ENCODE results near the gene DIP2A.
A peak's percentile ranks its signal among the peaks of the same experiment; 100 is the strongest.
"Not testable (repeated sequence)": the region's sequence is repeated elsewhere in the genome, so short reads cannot be mapped to it uniquely, and the experiment has no call there.

Gene DIP2A

DNA sequence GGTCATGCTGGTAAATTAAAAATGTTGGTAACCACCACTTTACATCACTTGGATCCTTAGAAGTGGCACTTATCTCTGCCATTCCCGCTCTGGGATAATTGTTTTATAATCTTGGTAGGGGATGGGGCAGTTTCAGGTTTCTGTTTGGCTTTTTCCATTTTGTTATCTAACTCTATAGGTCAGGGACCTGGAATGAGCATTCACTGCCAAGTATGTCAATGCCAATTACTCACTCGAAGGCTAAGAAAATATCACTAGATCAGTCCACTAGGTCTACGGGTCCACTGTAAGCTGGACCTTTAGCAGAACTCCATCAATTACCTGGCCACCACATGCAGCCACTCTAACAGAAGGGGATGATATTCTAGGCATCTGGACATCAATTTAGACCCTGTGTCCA is 4.5 kb upstream of the DIP2A start:
- no peak for DNase-seq

DNA sequence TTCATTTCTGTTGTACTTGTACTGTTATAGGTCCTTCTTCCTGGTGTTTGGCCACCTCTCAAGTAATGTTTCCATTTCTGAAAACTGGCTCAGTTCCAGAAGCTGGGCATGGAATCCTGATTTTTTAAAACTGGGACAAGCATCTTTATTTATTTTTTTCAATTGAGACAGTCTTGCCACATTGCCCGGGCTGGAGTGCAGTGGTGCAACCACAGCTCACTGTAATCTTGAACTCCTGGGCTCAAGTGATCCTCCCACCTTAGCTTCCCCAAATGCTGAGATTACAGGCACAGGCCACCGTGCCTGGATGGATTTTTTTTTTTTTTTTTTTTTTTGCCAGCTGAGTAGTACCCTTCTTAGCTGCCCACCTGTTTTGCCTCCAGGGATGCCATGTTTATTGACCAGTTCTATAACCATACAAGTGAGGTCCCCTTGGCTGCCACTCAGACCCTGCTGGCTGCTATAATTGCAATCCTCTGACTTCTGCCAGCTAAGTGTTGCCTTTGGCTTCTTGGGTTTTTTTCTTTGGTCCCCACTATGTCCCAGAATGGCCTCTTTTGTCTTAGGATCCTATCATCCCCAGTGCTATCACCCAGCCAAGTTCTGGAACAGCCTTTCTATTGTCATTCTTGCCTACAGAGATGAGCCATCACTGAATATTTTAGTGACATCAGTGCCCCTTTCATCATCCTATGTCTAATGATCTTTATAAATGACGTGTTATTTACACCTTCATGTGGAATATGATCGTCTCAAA is 3.9 kb upstream of the DIP2A start:
- no peak for DNase-seq

DNA sequence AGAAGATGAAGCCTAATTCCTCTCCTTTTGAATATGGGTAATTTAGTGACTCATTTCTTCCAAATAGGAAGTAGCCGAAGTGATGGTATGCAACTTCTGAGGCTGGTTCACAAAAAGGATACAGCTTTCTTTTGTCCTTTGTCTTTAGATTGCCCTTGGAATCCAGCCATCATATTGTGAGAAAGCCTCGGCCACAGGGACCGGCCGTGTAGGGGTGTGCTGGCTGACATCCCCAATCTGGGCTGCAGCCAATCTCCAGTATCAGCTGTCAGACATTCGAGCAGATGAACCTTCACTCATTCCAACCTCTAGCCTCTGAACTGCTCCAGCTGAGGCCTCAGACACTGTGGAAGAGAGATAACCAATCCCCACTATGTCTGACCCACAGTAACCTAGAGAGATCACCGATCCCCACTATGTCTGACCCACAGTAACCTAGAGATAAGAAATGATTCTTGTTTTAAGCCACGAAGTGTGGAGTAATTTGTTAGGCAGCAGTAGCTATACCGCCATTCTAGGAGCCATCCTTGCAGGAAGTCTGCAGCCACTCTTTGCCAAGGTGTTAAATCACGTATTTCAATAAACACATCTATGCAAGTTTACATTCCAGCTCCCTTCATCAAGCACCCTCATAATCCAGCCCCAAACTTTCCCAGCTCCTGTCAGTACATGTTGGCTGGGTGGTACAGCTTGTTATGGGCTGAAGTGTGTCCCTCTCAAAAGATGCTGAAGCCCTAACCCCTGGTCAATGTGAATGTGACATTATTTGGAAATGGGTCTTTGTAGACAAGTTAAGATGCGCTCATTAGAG is 2.9 kb upstream of the DIP2A start:
- DNase-seq: no peak

DNA sequence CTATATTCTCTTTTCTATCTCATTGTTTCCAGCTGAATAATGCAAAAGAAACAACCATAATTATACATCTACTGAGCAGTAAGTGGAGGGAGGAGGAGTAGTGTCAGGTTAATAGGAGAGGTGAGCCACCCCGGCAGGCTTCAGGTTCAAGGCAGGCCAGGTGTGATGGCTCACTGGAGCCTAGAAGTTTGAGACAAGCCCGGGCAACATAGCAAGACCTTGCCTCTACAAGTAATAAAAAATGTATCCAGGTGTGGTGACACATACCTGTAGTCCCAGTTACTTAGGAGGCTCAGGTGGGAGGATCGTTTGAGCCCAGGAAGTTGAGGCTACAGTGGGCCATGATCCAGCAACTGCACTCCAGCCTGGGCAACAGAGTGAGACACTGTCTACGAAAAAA is 1.9 kb upstream of the DIP2A start:
- DNase-seq: no peak

DNA sequence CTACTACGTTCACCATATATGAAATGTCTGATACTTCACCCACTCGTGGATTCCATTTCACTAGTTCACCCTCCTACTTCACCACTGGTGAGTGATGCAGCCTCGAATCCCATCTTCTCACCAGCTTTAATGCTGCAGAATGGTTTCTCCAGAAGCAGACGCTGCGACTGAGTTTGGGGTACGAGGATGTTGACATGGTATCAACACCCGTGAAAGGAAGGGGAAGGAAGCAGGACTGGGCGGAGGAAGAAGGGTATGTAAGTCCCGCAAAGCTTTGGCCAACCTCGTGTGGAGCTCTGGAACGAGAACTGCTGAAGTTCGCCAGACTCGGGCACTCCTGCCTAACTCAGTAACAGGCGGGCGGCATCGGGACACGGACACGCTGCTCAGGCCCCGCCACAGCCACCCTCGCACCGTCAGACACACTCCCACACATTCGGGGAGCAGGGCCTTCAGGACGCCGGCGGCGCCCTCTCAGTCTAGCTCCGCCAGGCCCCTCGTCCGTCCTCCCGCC is 833 bp upstream of the DIP2A start:
- peak; percentile 59 for DNase-seq

DNA sequence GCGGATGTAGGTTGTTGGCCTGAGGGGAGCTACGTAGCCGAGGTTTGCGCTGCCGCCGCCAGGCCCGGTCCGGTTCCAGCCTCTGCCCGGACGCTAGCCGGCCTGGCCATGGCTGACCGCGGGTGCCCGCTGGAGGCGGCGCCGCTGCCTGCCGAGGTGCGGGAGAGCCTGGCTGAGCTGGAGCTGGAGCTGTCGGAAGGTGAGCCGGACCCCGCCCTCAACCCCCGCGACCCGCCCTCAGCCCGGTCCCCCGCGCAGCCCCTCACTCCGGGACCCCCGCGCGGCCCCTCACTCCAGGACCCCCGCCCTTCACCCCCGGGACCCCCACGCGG is 299 bp downstream of the DIP2A start:
- DNase-seq: no peak

DNA sequence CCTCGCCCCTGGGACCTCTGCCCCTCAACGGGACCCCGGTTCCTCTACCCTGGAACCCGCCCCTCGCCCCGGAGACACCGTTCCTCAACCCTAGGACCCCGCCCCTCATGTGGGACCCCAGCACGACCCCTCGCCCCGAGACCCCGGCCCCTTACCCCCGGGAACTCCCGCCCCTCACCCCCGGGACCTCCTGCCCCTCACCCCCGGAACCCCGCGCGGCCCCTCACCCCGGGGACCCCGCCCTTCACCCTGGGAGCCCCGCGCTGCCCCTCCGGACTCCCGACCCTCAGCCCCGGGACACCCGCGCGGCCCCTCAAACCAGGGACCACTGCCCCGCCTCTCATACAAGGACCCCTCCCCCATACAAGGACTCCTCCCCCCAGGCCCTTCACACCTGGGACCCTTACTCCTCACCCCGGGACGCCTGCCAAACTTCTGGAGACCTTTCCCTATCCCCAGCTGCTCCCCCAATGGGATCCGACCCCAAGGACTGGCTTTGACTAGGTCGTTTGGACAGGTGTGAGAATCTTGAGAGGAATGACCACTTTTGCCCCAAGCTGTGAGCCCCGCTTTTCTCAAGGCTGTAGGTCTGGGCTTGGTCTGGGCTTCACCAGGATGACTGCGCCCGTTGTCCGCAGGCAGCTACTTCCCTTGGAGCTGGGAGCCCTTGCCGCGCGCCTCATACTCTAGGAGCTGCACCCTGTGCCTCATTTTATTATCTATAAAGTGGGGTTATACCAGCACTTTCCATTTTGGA is 843 bp downstream of the DIP2A start:
- DNase-seq: peak; percentile 27

DNA sequence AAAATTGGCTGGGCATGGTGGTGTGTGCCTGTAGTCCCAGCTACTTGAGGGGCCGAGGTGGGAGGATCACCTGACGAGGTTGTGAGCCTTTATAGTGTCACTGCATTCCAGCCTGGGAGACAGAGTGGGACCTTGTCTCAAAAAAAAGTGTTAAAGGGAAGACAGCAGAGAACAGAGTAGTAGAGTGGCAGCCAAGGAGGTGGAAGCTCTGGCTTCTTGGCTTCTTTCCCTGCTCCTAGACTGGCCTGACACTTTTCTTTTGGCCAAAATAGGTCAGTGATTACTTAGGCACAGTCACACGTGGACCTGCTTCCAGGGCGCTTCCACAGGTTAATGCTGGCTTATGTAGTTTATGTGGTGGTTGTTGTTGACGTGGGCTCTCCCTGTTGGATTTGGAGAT is 3.2 kb downstream of the DIP2A start:
- no peak for DNase-seq

DNA sequence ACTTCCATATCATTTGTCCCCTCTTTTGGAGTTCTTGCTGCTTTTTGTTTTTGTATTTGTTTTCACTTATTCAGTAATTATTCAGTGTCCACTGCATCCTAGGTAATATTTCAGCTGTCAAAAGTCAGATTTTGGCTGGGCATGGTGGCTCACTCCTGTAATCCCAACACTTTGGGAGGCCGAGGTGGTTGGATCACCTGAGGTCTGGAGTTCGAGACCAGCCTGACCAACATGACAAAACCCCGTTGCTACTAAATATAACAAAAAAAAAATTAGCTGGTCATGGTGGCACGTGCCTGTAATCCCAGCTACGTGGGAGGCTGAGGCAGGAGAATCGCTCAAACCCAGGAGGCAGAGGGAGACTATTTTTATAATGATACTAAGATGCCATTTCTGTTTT is 6.5 kb downstream of the DIP2A start:
- not testable (repeated sequence) for DNase-seq

DNA sequence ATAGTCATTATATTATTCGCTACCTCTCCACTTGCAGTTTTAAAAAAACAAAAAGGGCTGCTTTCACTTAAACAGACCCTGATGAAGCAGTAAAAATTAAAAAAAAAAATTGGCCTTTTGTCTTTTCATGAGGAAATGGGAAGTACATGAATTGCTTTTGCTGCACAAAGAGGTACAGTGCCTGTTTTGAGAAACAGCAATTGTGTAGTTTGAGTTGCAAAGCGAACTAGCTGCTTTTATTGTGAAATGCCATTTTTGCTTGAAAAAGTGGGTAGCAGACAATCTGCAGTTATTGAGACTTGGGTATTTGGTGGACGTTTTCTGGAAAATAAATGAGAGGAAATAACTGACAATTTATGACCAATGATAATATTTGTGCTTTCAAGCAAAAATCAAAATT is 7.0 kb downstream of the DIP2A start:
- no peak for DNase-seq

DNA sequence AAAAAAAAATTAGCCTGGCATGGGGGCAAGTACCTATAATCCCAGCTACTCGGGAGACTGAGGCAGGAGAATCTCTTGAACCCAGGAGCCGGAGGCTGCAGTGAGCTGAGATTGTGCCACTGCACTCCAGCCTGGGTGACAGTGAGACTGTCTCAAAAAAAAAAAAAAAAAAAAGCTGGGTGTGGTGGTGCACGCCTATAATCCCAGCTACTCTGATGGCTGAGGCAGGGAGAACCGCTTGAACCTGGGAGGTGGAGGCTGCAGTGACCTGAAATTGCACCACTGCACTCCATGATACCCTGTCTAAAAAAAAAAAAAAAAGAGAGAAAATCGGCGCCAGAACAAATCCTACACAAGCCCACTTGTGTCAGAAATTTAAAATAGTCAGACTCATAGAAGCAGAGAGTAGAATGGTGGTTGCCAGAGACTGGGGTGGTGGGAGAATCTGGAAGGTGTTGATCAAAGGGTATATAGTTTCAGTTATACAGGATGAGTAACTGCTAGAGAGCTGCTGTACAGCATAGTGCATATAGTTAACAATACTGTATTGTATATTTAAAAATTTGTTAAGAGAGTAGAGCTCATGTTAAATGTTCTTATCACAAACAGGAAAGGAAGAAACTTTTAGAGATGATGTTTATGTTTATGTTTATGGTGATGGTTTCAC is 9.6 kb downstream of the DIP2A start:
- peak; percentile 14 for DNase-seq

DNA sequence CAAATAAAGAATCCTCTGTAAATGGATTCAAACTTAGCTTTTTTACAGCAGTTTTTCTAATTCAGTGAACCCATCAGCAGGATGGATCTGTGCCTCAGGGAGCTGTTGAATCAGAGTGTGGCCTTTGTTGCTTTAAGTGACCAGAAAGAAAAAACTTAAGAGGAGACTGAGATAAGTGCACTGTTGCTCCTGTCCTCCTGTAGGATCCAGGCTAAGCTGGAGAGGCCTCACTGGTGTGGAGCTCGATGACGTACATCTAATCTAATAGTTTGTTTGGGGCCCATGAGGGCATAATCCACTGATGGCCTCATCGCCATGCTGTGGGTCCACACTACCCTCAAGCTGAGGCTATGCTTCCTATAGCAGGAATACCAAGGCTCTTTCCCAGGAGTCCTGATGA is 10.6 kb downstream of the DIP2A start:
- DNase-seq: no peak

DNA sequence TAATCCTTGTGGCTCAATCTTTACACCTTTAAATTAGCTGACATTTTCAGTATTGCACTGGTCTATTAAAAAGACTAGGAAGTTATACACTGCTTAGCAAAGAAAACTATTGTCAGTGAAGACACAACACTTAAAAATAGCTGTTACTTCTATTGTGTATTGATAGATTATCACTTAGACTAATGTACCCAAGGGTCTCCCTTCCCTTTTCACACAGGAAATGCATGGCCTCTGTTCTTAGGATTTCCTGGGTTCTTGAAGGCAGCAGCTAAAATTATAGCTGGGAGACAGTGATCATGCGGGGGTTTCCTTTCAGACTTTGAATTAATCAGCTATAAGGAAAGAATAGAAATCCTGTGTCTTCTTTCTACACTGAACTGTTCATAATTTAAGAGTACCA is 12.8 kb downstream of the DIP2A start:
- no peak for DNase-seq

DNA sequence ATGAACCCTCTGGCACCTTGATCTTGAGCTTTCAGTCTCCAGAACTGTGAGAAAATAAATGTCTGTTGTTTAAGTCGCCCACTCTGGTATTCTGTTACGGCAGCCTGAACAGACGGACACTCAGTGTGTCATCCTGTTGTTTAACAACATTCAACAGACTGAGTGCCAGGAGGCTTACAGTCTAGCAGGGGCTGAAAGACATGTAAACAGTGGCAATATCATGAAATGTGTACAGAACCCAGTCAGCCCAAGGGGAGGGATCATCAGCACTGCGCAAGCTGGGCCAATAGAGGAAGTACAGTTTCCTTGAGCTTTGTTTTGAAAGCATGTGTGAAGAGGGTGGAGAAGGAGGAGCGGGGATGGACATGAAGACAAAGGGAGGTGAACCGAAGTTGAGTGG is 13.6 kb downstream of the DIP2A start:
- DNase-seq: no peak

DNA sequence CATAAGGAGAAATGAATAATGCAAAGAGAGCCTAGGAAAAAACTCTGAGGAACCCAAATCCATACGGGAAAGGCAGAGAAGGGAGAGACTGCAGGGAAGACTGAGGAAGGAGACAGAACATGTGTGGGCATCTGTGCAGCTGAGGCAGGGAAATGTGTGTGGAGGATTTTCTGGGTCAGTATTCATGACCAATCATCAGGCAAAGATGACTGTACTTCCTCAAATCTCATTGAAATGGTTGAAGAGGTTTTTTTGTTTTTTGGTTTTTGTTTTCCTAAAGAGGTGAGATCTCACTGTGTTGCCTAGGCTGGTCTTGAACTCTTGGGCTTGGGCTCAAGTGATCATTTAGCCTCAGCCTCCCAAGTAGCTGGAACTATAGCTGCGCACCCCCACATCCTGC is 15.7 kb downstream of the DIP2A start:
- DNase-seq: no peak

DNA sequence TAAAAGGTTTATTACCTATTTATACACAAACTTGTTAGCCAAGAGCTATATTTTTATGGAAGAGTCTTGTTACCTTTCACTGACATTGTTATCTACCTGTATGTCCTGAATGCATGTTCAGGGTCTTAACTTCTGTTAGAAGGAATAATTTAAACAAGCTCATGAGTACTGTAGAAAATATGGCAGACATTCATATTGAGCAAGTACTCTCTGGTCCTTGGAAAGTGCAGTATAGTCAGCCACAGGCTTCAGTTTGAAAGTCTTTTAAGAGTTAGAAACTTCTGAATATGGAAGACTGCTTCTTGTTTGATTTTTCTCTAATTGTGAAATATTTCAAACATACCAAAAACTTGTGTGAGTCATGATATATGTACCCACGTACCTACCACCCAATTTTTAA is 16.6 kb downstream of the DIP2A start:
- no peak for DNase-seq

DNA sequence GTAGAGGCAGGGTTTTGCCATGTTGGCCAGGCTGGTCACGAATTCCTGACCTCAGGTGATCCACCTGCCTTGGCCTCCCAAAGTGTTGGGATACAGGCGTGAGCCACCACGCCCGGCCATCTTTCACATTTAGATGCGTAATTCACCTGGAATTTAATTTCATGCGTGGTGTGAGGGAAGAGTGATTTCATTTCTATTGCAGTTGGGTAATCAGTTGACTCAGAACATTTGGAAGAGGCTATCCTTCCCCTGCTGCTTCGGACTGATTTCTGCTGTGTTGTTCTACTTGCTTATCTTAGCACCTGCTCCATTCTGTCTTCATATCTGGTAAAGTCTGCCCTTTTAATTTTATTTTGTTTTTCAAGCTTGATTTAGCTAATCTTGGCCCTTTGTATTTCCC is 19.1 kb downstream of the DIP2A start:
- no peak for DNase-seq

DNA sequence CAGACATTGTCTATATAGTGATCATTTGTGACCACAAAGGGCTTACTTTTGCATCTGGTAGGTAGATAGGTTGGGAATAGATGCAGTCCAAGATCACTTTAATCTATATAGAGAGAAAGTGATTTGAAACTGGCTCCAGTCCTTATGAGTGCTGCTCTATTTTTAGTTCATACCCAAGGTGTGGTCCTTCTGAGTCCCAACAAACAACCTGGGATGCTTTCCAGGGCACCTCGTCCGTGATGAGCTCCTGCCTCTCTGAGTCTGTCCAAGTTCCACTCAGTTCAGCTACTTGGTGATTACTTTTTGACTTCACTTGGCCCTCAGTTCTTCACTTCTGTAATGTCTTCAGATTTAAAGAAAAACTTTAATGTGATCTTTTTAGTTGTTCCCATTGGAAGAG is 20.2 kb downstream of the DIP2A start:
- DNase-seq: no peak

DNA sequence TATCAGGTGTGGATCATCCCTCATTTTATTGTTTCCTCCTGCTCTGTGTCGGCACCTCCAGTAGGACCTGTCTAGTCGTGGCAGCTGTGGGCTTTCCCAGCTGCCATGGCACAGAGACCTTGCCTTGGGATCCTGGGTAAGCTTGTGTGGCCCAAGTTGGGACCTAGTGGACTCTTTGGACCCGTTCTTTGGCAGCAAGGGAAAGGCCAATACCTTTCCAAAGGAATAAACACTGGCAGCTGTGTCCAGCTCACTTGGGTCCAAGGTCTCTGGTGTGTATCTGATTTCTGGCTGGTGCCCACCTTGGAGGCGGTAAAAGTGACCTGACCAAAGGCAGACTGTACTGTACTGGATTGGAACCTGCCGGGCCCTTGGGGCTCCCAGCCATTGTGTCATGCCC is 21.8 kb downstream of the DIP2A start:
- DNase-seq: no peak

DNA sequence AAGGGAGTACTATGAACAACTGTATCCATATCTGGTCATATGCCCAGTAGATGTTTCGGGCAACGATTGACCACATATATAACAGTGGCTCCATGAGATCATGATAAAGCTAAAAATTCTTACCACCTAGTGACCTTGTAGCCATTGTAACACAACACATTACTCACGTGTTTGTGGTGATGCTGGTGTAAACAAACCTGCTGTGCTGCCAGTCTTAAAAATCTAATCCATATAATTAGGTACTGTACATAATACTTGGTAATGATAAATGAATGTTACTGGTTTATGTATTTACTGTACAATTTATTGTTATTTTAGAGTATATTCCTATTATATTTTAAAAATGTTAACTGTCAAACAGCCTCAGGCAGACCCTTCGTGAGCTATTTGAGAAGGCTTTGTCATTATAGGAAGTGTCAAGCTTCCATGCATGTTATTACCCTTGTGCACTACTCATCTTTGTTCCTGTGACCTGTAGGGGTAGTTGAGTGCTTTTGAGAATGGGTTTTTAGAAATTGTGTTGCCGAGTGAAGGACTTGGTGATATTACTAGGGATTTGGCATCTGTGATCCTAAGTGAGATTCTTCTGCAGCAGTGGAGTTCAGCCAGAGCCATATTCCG is 23.6 kb downstream of the DIP2A start:
- DNase-seq: no peak

DNA sequence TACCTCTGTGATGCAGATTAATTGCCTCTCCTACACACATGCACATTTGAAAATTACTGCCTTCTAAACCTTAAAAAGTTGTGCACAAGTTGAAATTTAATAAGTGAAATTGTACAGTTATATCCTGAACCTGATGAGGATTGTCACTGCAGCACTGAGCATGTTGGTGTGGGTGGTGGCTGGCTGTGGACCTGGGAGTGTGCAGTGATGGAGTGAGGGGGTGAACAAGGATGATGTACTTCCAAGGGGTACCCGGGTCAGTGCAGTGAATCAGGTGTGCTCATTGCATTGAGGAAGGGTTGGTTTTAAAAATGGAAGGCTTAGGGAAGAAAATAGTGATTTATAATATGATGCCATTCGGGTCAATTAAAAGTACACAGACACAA is 24.1 kb downstream of the DIP2A start:
- DNase-seq: no peak
